IgD-negative memory B cell (primary cell): ENCODE data around the gene SVEP1. TPM values are rescaled to one million over a fixed set of nuclear protein-coding genes. Genes with fewer than 3 reads are reported as not detected.
A peak's percentile ranks its signal among the peaks of the same experiment; 100 is the strongest.
"Not testable (repeated sequence)": the region's sequence is repeated elsewhere in the genome, so short reads cannot be mapped to it uniquely, and the experiment has no call there.

ENCODE experiments used
- H3K27ac Mint-ChIP-seq, 3 donors: one replicate each; pipeline ENCODE4 v1.8.0; 2020 to 2022; ENCODE audit warnings: mild to moderate bottlenecking in 3 of 3, mixed read lengths in 3 of 3, moderate library complexity in 1 of 3
- H3K27me3 Mint-ChIP-seq: one replicate; pipeline ENCODE4 v1.8.0; 2021; ENCODE audit warnings: mixed read lengths
- H3K36me3 Mint-ChIP-seq: one replicate; pipeline ENCODE4 v1.8.0; 2020; ENCODE audit warnings: mild to moderate bottlenecking, mixed read lengths
- H3K4me1 Mint-ChIP-seq, 3 donors: one replicate each; pipeline ENCODE4 v1.8.0; 2020 to 2022; ENCODE audit warnings: mixed read lengths in 3 of 3, mild to moderate bottlenecking in 1 of 3
- H3K4me3 Mint-ChIP-seq, 4 donors: one replicate each; pipeline ENCODE4 v1.8.0; 2020 to 2022; ENCODE audit warnings: mild to moderate bottlenecking in 4 of 4, mixed read lengths in 4 of 4, moderate library complexity in 3 of 4
- H3K9me3 Mint-ChIP-seq, 3 donors: one replicate each; pipeline ENCODE4 v1.8.0; 2020 to 2021; ENCODE audit warnings: mixed read lengths in 3 of 3, mild to moderate bottlenecking in 1 of 3
- polyA plus RNA-seq: library from polyadenylated mRNA; unstranded; fragments of 300-500 nt; fragmentation: Illumina TruSeq; gene quantifications from one replicate; pipeline ENCODE4 v1.2.3, GENCODE V29; 2021

Gene SVEP1
- polyA plus RNA-seq, 1 donor from 2014 or later, result not detected

DNA sequence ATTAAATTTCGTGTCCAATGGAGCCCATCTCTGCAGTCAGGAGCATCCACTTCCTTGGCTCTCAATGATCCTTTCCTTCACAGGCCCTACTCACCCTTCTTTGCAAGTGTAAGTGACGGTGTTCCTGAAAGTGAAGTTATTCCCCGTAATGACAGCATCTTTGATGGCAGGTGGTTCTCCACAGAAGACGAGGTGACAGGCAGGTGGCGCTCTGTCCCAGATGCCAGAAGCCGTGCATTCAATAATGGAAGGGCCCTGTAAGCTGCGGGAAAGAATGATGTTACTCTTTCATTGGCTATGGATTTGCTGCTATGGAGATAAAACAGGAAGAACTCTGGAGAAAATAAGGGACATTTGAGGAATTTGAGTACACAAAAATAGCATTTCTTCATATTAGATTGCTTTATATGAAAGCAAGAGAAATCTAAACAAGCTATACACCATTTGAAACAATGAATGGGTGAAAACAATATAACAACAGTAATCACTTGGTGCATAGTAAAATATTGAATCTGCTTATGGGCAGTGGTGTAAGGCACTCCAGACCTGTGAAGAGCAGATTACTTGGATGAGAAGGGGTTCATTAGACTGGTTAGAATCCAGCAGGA, 151.9 kb downstream of the SVEP1 start:
- no peaks in the 10 kb centered on the region for H3K27me3 Mint-ChIP-seq
- H3K4me1 Mint-ChIP-seq, result peaks cover 0 to 4% (median 0%) of the 10 kb centered on the region in 3 donors
- no peaks in the 10 kb centered on the region for H3K36me3 Mint-ChIP-seq
- H3K9me3 Mint-ChIP-seq, result no peaks in the 10 kb centered on the region
- H3K4me3 Mint-ChIP-seq, result no peak overlapping the region
- H3K27ac Mint-ChIP-seq, result peak overlapping the region in 1 of 3 donors; percentile 14

DNA sequence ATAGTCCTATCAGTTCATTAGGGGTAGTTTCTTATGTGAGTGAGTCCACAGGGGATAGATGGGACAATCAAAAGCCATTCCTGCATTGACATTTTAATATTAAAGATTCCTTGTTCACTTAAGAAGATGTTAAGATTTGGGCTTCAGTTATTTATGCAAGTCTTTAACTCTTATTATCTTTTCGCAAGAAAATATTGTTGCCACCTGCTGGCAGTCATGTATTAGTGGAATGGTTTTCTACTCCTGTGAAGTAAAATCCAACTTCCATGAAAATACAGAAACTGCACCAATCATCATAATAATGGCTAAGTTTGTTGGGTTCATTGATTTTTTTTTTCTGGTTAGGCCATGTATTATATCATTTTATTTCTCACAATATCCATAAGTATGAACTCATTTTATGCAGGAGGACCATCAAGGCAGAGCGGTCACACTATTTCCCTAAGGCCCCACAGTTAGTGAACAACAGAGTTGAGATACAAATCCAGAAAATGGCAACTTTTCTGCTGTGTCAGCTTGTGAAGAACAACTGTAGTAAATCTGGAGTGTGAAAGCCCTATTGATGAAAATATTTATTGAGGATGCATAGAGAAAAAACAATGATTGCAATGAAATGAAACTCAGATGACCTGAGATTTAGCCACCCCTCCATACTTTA, 153.4 kb downstream of the SVEP1 start:
- Mint-ChIP-seq H3K4me1 (peaks cover 0 to 4% (median 0%) of the 10 kb centered on the region in 3 donors), H3K4me3 (no peak overlapping the region), H3K9me3 (no peaks in the 10 kb centered on the region), H3K27ac (peak overlapping the region in 1 of 3 donors; percentile 64), H3K36me3 (no peaks in the 10 kb centered on the region), H3K27me3 (no peaks in the 10 kb centered on the region)

DNA sequence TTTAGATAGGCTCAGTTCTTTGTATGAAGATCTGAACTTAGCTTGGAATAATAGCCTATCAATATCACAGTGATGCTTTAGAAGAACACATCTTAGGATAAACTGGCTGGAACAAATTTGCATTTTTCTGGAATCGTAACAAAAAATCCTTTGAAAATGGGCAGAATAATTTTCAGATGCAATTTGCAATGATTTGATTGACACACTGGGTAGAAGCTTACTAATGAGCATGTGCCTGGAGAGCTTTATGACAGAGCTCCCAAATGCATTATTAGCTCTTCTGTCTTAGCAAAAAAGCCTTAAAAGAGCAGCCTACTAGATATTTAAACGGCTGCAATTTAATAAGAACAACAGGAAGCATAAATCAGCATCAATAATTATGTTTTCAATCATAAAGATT, 165.1 kb downstream of the SVEP1 start:
- peaks cover 0 to 4% (median 2%) of the 10 kb centered on the region in 3 donors for H3K9me3 Mint-ChIP-seq
- peaks cover 1% of the 10 kb centered on the region for H3K36me3 Mint-ChIP-seq
- no peak overlapping the region for H3K27ac Mint-ChIP-seq
- H3K4me3 Mint-ChIP-seq, result no peak overlapping the region
- no peaks in the 10 kb centered on the region for H3K4me1 Mint-ChIP-seq
- peaks cover 1% of the 10 kb centered on the region for H3K27me3 Mint-ChIP-seq

DNA sequence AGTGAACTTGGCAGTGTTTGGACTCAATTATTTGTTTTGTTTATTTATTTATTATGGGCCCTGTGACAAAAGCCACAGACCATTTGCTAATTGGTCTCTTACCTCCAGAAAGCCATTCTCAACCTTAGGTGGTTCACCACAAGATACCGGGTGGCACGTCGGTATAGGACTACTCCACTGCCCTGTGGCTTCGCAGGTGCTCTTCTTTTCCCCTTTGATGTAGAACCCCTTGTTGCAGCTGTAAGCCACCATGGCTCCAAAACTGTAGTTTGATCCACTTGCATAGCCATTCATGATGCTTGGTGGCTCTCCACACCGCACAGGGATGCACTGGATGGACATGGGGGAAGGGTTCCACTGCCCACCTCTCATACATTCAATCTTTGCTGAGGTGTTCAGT, 168.6 kb downstream of the SVEP1 start:
- H3K9me3 Mint-ChIP-seq, result no peaks in the 10 kb centered on the region
- H3K27ac Mint-ChIP-seq, result no peak overlapping the region
- peaks cover 6% of the 10 kb centered on the region for H3K27me3 Mint-ChIP-seq
- H3K4me1 Mint-ChIP-seq, result no peaks in the 10 kb centered on the region
- H3K4me3 Mint-ChIP-seq, result no peak overlapping the region
- no peaks in the 10 kb centered on the region for H3K36me3 Mint-ChIP-seq

DNA sequence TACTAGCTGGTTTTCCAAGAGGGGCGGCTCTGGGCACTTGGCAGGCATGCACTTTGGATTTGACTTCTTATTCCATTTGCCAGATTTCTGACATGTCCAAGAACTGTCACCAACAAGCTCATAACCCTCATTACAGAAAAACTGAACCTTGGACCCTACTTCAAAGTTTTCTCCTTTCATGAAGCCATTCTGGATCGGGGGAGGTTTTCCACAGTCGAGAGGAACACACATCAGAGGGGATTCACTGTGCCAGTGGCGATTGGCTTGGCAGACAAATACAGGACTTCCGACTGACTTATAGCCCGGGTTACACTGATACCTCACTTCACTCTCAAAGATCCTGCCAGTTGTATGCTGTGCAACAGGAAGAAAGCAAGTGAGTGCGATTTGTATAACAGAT, 170.9 kb downstream of the SVEP1 start:
- Mint-ChIP-seq H3K4me3 (no peak overlapping the region), H3K36me3 (no peaks in the 10 kb centered on the region), H3K9me3 (no peaks in the 10 kb centered on the region), H3K27ac (no peak overlapping the region), H3K27me3 (peaks cover 4% of the 10 kb centered on the region), H3K4me1 (no peaks in the 10 kb centered on the region)

DNA sequence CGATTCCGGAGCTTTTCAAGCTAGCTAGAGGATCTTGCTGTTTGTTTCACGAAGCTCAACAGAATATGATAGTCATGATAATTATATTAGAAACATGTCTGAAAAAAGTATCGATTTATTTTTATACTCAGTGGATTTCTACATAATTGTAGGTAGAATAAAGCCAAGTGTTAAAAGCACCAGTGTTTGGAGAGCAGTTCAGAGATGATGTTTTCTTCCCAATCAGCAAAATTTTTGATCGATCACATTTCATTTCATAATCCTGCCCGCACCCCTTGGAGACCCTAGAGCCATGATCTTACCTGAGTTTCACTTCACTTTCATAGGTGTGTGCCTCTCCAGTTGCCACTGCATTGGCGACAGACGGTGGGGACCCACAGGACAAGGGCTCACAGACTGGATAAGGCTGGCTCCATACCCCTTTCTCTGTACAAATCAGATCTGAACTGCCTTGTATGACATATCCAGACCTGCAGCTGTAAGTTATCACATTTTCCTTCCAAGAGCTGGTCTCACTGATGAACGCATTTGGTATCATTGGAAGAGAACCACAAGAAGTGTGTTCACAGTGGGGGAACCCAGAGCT, 173.6 kb downstream of the SVEP1 start:
- Mint-ChIP-seq H3K27ac (no peak overlapping the region), H3K27me3 (peaks cover 4% of the 10 kb centered on the region), H3K9me3 (no peaks in the 10 kb centered on the region), H3K4me3 (no peak overlapping the region), H3K36me3 (no peaks in the 10 kb centered on the region), H3K4me1 (no peaks in the 10 kb centered on the region)

DNA sequence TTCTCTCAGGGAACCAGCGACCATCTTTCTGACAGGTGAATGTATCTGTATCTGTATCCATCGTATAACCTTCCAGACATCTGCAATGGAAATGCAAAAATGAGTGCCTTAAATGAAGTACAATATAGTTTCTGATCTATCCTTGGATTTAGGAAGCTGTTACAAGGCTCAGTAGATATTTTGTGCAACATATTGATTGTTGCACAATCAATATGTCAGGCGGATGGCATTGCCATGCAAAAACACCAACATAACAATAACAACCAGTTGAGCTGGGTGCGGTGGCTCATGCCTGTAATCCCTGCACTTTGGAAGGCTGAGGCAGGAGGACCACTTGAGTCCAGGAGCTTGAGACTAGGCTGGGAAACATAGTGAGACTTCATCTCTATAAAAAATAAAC, 175.1 kb downstream of the SVEP1 start:
- no peaks in the 10 kb centered on the region for H3K4me1 Mint-ChIP-seq
- H3K27ac Mint-ChIP-seq, result no peak overlapping the region
- H3K4me3 Mint-ChIP-seq, result no peak overlapping the region
- H3K36me3 Mint-ChIP-seq, result no peaks in the 10 kb centered on the region
- no peaks in the 10 kb centered on the region for H3K9me3 Mint-ChIP-seq
- H3K27me3 Mint-ChIP-seq, result peaks cover 4% of the 10 kb centered on the region

DNA sequence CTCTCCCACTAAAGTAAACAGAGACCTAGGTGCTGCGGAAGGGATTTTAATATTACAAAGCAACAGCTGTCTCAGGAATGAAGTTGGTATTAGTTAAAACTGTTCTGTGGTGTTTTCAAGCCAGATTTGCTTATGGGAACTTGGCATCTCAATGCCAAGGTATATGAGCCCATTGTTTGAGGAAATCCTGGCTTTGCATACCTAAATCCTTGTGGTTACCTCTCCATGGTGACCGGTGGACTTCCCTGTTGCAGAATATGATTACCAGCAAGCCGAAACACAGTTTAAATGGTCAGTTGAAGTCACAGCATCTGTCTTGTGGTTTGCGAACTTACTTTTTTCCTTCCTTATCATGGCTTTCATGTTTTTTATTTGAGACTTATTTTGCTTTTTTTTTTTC, 179.6 kb downstream of the SVEP1 start:
- peaks cover 0 to 3% (median 3%) of the 10 kb centered on the region in 3 donors for H3K9me3 Mint-ChIP-seq
- no peak overlapping the region for H3K27ac Mint-ChIP-seq

DNA sequence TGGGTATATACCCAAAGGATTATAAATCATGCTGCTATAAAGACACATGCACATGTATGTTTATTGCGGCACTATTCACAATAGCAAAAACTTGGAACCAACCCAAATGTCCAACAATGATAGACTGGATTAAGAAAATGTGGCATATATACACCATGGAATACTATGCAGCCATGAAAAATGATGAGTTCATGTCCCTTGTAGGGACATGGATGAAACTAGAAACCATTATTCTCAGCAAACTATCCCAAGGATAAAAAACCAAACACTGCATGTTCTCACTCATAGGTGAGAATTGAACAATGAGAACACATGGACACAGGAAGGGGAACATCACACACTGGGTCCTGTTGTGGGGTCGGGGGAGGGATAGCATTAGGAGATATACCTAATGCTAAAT, 180.5 kb downstream of the SVEP1 start:
- H3K4me3 Mint-ChIP-seq, H3K27ac Mint-ChIP-seq, H3K36me3 Mint-ChIP-seq: not testable (repeated sequence)

More for the DNA sequence above, 179.6 kb downstream of the SVEP1 start:
- no peak overlapping the region for H3K4me3 Mint-ChIP-seq
- H3K27me3 Mint-ChIP-seq, result peaks cover 2% of the 10 kb centered on the region
- no peaks in the 10 kb centered on the region for H3K4me1 Mint-ChIP-seq
- no peaks in the 10 kb centered on the region for H3K36me3 Mint-ChIP-seq

DNA sequence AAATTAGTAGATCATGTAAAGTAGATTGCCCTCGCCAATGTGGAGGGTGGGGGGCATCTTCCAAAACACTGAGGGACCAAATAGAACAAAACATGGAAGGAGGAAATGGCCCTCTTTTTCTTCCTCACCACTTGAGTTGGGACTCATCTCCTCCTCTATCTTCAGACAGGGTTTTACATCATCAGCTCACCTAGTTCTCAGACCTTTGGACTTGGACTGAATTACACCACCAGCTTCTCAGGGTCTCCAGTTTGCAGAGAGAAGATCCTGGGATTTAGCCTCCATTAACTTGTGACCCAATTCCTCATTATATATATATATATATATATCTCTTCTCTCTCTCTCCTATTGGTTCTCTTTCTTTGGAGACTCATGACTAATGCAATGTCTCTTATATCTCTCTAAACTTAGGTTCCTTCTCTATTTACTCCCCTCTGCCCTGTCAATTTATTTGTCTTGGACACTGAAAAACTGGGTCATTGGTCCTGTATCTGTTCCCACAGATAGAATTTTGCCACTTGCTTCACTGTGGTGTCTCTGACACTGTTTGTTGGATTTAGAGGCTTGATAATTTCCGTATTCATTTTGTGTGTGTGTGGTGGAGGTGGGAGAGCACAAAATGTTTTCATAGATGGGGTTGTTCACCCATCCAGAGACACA, 187.6 kb downstream of the SVEP1 start:
- Mint-ChIP-seq H3K4me3 (no peak overlapping the region), H3K27ac (no peak overlapping the region), H3K4me1 (no peaks in the 10 kb centered on the region), H3K9me3 (peaks cover 0 to 1% (median 0%) of the 10 kb centered on the region in 3 donors), H3K36me3 (no peaks in the 10 kb centered on the region), H3K27me3 (peaks cover 2% of the 10 kb centered on the region)

More for the DNA sequence above, 180.5 kb downstream of the SVEP1 start:
- not testable (repeated sequence) for H3K4me1 Mint-ChIP-seq, H3K9me3 Mint-ChIP-seq, H3K27me3 Mint-ChIP-seq

DNA sequence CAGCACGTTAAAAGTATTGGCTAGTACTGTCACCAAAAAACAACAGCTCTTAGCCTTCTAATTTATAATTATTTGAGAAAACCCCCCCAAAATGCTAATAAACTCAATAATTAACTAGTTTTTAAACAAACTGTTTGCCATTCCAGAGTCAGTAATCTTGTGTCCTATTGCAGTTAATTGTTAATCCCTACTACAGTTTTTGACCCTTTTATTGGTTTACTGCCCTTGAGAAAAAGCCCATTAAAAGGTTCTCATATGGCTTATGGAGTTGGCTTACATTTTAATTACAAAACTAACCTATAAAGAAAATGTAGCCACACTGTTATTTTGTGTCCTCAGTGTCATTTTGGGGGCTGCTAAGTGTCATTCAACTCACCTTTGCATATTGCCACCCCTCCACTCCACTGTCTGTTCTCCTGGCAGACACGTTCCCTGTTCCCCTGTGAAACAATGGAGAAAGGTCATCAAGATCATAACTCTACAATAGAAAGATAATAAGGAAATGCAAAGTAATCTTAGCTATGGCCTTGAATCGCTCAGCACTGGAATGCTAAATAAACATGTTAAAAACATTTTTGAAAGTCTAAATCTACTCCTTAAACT, 190.3 kb downstream of the SVEP1 start:
- peaks cover 4% of the 10 kb centered on the region for H3K27me3 Mint-ChIP-seq
- H3K4me3 Mint-ChIP-seq, result no peak overlapping the region
- H3K36me3 Mint-ChIP-seq, result no peaks in the 10 kb centered on the region
- H3K4me1 Mint-ChIP-seq, result no peaks in the 10 kb centered on the region
- no peak overlapping the region for H3K27ac Mint-ChIP-seq
- H3K9me3 Mint-ChIP-seq, result peaks cover 0 to 1% (median 0%) of the 10 kb centered on the region in 3 donors

DNA sequence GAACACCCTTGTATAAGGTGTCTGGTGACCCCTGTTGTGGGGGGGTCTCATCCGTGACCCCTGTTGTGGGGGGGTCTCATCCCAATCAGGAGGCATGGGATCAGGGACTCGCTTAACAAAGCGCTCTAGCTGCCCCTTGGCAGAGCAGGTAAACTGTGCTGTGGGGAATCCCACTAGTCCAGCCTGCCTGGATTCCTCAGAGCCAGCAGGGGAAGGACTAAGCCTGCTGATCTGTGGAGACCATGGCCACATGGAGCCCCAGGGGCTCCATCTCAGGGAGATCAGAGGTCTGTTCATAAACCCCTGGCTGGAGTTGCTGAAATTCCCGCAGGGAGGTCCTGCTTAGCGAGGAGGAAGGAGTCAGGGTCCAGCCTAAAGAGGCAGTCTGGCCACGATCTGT, 196.1 kb downstream of the SVEP1 start:
- no peak overlapping the region for H3K4me3 Mint-ChIP-seq
- peaks cover 5% of the 10 kb centered on the region for H3K27me3 Mint-ChIP-seq
- H3K9me3 Mint-ChIP-seq, result peaks cover 0 to 2% (median 0%) of the 10 kb centered on the region in 3 donors
- H3K27ac Mint-ChIP-seq, result no peak overlapping the region
- H3K4me1 Mint-ChIP-seq, result no peaks in the 10 kb centered on the region
- no peaks in the 10 kb centered on the region for H3K36me3 Mint-ChIP-seq

DNA sequence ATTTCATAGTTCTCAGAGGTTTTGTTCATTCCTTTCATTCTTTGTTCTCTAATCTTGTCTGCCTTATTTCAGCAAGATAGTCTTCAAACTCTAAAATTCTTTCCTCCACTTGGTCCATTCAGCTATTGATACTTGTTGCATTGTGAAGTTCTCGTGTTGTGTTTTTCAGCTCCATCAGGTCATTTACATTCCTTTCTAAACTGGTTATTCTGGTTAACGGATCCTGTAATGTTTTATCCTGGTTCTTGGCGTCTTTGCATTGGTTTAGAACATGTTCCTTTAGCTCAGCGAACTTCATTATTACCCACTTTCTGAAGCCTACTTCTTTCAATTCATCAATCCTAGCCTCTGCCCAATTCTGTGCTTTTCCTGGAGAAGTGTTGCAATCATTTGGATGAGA, 196.8 kb downstream of the SVEP1 start:
- no peaks in the 10 kb centered on the region for H3K36me3 Mint-ChIP-seq
- peaks cover 5% of the 10 kb centered on the region for H3K27me3 Mint-ChIP-seq
- H3K4me1 Mint-ChIP-seq, result no peaks in the 10 kb centered on the region
- no peak overlapping the region for H3K27ac Mint-ChIP-seq
- H3K4me3 Mint-ChIP-seq, result no peak overlapping the region
- H3K9me3 Mint-ChIP-seq, result peaks cover 0 to 2% (median 0%) of the 10 kb centered on the region in 3 donors

DNA sequence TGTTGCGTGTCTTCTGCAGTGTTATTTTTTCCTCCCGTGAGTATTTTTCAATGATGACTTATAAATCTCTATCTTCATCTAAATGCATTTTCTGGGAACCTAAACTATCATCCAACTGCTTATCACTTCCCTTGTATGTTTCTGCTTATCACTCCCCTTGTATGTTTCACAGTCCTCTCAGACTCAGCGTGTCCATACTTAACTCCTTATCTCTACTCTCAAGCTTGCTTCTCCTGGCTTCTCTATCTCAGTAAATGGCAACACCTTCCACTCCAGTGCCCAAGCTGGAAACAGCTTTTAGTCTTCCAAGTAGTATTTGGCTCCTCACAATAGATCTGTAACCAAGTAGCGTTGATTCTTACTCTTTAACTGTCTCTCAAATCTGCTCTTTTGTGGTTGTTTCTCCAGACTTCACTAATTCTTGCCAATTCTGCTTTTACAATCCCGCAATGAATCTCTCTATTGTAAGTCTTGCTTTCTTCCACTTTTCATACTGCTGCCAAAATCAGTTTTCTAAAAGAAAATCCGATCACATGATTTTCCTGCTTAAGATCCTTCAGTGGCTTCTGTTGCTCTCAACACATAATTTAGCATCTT, 208.0 kb downstream of the SVEP1 start:
- no peak overlapping the region for H3K4me3 Mint-ChIP-seq
- no peak overlapping the region for H3K27ac Mint-ChIP-seq
- no peaks in the 10 kb centered on the region for H3K4me1 Mint-ChIP-seq
- peaks cover 2% of the 10 kb centered on the region for H3K27me3 Mint-ChIP-seq
- no peaks in the 10 kb centered on the region for H3K9me3 Mint-ChIP-seq
- no peaks in the 10 kb centered on the region for H3K36me3 Mint-ChIP-seq

DNA sequence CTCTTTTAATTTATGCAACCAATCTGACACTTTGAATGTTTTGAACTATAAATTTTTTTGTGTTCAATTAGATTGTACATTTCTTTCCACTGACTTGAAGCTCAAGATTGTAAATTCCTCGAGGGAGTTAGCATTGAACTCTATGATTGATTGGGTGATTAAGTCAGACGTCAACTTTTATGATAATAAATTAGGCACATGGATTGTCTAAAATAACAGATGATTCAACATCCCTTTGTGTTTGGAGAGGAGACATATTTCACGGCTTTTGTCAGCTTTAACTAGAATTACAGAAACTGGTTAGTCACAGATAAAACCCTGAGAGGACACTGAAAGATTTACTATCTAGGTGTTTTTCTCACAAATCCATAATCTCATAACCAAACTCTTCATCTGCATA, 209.2 kb downstream of the SVEP1 start:
- Mint-ChIP-seq H3K4me3 (no peak overlapping the region), H3K36me3 (no peaks in the 10 kb centered on the region), H3K9me3 (no peaks in the 10 kb centered on the region), H3K4me1 (no peaks in the 10 kb centered on the region), H3K27ac (no peak overlapping the region), H3K27me3 (peaks cover 2% of the 10 kb centered on the region)
